ENCODE measurements around the gene ANO2. TPM values are rescaled to one million over a fixed set of nuclear protein-coding genes. Genes with fewer than 3 reads are reported as not detected.

ANO2 gene
- total and polyA plus RNA-seq, 8 donors, result 0.44 to 16.9 (median 3.8) TPM; not detected in 1

- intact Hi-C loops (cut with DNase I; ENCODE audit: low total_unique reads), result no loop called here
- TF ChIP-seq POLR2AphosphoS5 (IDR thresholded peaks at IDR 0.05) (no peak), POLR2A (IDR thresholded peaks at IDR 0.05) (no peak), EP300 (IDR thresholded peaks at IDR 0.05) (no peak), CTCF (IDR thresholded peaks at IDR 0.05) (no peak)
- Histone ChIP-seq H3K27me3 (peaks cover 0 to 21% (median 0%) of the 10 kb centered on the region in 3 donors), H3K4me3 (no peak overlapping the region), H3K4me1 (no peaks in the 10 kb centered on the region), H3K36me3 (no peaks in the 10 kb centered on the region), H3K27ac (no peak overlapping the region), H3K9me3 (no peaks in the 10 kb centered on the region)
- DNase-seq, result no peak
- 76 to 88% (median 84%) methylated on average over 3 of the region's 3 CpGs for WGBS, 5 donors
These were observed 80.8 kb downstream of the ANO2 start for GRCh38 chr12:5864301-5864700.

GRCh38 chr12:5861416-5861815 is 83.6 kb downstream of the ANO2 start:
- Histone ChIP-seq H3K4me3 (no peak overlapping the region), H3K36me3 (no peaks in the 10 kb centered on the region), H3K27ac (no peak overlapping the region), H3K27me3 (peaks cover 0 to 31% (median 0%) of the 10 kb centered on the region in 3 donors), H3K9me3 (no peaks in the 10 kb centered on the region), H3K4me1 (no peaks in the 10 kb centered on the region)
- DNase-seq, result no peak
- intact Hi-C loops (cut with DNase I; ENCODE audit: low total_unique reads), result no loop called here
- WGBS, 5 donors, result 67 to 76% (median 68%) methylated on average over 10 of the region's 10 CpGs
- no peak for TF ChIP-seq CTCF (IDR thresholded peaks at IDR 0.05)

- H3K4me1 ChIP-seq, result no peaks in the 10 kb centered on the region
- no peak overlapping the region for H3K27ac ChIP-seq
- no peak for TF ChIP-seq POLR2A (IDR thresholded peaks at IDR 0.05)
- TF ChIP-seq EP300 (IDR thresholded peaks at IDR 0.05), result no peak
- peaks cover 0 to 25% (median 0%) of the 10 kb centered on the region in 3 donors for H3K27me3 ChIP-seq
- intact Hi-C loops (cut with DNase I; ENCODE audit: low total_unique reads), result no loop called here
- no peaks in the 10 kb centered on the region for H3K9me3 ChIP-seq
- 14 to 40% (median 30%) methylated on average over 4 of the region's 4 CpGs for WGBS, 5 donors
- no peak for DNase-seq
- no peaks in the 10 kb centered on the region for H3K36me3 ChIP-seq
- no peak overlapping the region for H3K4me3 ChIP-seq
These were observed 88.4 kb downstream of the ANO2 start for GRCh38 chr12:5856692-5857091.

GRCh38 chr12:5846950-5847349 is 98.1 kb downstream of the ANO2 start:
- H3K27me3 ChIP-seq, result peaks cover 0 to 23% (median 0%) of the 10 kb centered on the region in 3 donors
- peaks cover 0 to 12% (median 2%) of the 10 kb centered on the region in 4 donors for H3K9me3 ChIP-seq
- no peaks in the 10 kb centered on the region for H3K36me3 ChIP-seq
- WGBS, 5 donors, result 91 to 100% (median 92%) methylated on average over 1 of the region's 1 CpG
- TF ChIP-seq CTCF (IDR thresholded peaks at IDR 0.05) (no peak), POLR2AphosphoS5 (IDR thresholded peaks at IDR 0.05) (no peak), EP300 (IDR thresholded peaks at IDR 0.05) (no peak), POLR2A (IDR thresholded peaks at IDR 0.05) (no peak)
- intact Hi-C loops (cut with DNase I; ENCODE audit: low total_unique reads), result no loop called here
- no peaks in the 10 kb centered on the region for H3K4me1 ChIP-seq
- H3K4me3 ChIP-seq, result no peak overlapping the region
- no peak overlapping the region for H3K27ac ChIP-seq
- no peak for DNase-seq

- intact Hi-C loops (cut with DNase I; ENCODE audit: low total_unique reads), result no loop called here
- no peak overlapping the region for H3K27ac ChIP-seq
- H3K4me3 ChIP-seq, result no peak overlapping the region
- no peaks in the 10 kb centered on the region for H3K36me3 ChIP-seq
- H3K27me3 ChIP-seq, result peaks cover 0 to 3% (median 0%) of the 10 kb centered on the region in 3 donors
- no peak for DNase-seq
- H3K4me1 ChIP-seq, result no peaks in the 10 kb centered on the region
- TF ChIP-seq POLR2A (IDR thresholded peaks at IDR 0.05), result no peak
- no peak for TF ChIP-seq EP300 (IDR thresholded peaks at IDR 0.05)
- no peak for TF ChIP-seq POLR2AphosphoS5 (IDR thresholded peaks at IDR 0.05)
- no peak for TF ChIP-seq CTCF (IDR thresholded peaks at IDR 0.05)
- WGBS, 5 donors, result 68 to 81% (median 76%) methylated on average over 9 of the region's 9 CpGs
- no peaks in the 10 kb centered on the region for H3K9me3 ChIP-seq
These were observed 104.1 kb downstream of the ANO2 start for GRCh38 chr12:5840944-5841343.

Data from stomach (tissue), 9 donors.